ENCODE measurements around the gene CNKSR2.

CNKSR2 gene

DNA sequence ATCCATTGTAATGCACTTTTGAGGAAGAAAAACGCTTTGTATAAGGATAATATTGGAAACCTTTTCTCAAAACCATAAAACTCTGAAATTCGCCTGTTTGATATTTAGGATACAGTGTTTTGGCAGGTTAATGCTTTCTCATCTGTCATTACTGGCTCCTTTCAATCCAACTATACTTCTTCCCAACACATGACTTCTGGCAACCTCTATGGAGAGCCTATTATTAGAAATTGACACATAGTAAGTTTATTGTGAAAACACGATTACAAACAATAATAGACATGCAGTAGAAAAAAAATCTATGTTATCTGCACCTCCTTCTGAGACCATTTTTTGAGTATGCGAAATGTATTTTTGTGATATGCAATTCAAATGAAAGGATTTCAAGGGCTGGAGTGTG is 288.5 kb downstream of the CNKSR2 start:
- no peak for DNase-seq (ENCODE audit: extremely low read depth in 1 of 2, low read depth in 1 of 2)

DNA sequence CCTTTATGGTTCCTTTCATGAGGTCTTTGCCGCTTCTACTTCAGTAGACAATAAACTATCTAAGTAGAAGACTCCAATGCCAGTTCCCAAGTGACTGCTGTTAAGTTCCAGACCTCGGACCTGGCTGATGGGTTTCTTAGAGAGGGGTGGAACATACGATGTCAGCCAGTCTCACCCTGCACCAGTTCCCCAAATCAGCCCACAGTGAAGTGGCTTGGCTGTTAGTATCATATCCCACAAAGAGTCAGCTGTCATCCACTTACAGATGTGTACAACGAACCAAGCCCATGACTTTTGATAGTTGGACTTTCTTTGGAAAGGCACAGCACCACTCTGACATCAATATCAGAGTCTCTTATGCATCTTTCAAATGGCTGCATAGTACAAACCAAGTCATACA is 292.0 kb downstream of the CNKSR2 start:
- DNase-seq (ENCODE audit: extremely low read depth in 1 of 2, low read depth in 1 of 2) = no peak

DNA sequence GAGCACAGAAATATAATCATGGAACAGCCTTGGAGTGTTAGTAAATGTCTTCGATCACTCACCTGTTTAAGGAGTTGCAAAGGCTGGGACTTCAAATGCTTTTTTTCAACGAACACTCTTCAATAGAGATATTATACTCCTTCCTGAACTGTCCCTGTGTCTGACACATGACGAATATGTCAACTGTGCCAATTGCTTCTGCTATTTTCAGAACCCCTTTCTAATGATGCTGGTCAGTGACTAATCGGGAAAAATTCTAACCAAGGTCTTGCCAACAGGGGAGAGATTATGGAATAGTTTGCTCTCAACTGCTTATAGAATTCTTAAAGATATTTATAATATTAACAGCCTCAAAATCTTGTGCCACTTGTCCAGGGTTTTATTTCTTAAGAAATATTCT is 292.5 kb downstream of the CNKSR2 start:
- no peak for DNase-seq (ENCODE audit: extremely low read depth in 1 of 2, low read depth in 1 of 2)

DNA sequence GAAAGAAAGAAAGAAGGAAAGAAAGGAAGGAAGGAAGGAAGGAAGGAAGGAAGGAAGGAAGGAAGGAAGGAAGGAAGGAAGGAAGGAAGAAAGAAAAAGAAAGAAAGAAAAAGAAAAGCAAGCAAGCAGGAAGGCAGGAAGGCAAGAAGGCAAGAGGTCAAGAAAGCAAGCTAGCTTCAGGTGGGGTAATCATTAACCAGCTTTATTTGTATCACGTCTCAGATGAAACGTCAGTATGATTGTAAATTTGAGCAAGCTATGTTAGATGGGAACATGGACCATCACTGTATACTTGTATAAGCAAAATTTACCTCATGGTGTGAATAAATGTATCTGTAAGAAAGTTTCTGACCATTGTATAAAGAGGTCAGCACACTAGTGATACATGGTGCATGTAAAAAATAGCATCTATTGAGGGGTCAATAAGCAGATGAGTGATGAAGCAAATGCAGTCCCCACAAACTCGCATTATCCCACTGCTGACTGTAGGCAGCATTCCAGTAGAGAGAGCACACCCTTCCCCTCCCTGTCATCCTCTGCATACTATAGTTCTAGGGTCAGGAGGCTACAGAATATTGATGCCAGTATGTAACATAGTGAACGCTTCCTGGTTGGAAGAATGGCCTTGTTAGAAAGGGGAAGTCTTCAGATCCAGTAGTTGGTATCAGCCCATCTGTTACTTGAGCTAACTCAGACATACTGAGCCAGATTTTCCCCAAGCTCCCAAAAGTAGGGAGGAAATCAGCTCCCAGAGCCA is 300.4 kb downstream of the CNKSR2 start:
- no peak for DNase-seq (ENCODE audit: extremely low read depth in 1 of 2, low read depth in 1 of 2)

DNA sequence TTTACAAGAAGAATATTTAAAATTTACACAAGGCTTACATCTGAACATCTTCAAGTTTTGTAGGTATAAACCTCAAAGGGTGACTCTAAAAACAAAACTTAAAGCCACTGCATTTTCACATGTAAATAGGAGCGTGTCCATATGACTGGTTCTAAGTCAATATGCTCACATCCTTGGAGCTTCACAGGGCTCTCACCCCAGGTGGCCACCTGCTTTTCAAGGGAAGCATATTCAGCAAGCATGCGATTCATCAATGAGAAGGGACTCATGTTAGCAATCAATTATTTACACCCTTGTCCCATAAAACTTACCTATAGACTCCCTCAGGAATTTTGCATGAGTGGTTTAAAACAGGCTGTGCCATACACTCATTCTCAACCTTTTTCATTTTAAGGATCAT is 301.7 kb downstream of the CNKSR2 start:
- DNase-seq (ENCODE audit: extremely low read depth in 1 of 2, low read depth in 1 of 2) = no peak

DNA sequence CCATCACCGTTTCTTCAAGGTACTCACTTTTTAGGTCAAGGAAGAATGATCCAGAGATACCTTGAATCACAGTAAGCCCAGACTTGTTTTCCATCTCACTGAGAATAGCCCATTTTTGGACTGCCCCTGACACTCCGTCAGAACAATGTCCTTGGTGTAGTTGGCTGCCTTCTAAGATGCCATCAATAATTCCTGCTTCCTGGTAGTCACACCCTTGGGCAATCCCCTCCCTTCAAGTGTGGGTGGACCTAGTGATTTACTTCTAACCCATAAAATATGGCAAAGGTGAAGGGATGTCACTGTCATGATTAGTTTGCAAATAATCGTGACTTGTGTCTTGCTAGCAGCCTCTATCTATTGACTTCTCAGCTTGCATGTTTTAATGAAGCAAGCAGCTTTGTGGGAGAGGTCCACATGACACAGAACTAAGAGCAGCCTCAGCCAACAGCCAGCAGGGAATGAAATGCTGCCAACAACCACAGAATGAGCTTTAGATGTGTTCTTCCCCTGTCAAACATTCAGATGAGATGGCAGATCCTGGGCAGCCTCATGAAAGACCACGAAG is 303.9 kb downstream of the CNKSR2 start:
- no peak for DNase-seq (ENCODE audit: extremely low read depth in 1 of 2, low read depth in 1 of 2)

DNA sequence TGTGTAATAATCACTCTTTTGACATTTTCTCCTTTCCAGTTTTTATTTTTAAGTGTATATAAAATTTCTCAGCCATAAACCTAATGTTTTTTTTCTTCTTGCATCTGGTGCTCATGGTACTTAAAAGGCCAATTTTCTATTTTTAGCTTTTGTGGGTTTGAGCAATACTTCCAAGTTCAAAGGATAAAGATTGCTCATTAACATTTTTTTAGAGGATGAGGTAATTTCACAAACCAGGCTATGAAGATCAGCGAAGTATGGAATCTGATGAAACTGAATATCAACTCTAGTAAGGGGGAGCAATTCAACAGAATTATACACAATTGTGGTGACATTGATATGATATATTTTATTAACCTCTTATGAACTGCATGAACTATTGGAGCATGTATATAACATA is 309.7 kb downstream of the CNKSR2 start:
- DNase-seq (ENCODE audit: extremely low read depth in 1 of 2, low read depth in 1 of 2) = no peak

DNA sequence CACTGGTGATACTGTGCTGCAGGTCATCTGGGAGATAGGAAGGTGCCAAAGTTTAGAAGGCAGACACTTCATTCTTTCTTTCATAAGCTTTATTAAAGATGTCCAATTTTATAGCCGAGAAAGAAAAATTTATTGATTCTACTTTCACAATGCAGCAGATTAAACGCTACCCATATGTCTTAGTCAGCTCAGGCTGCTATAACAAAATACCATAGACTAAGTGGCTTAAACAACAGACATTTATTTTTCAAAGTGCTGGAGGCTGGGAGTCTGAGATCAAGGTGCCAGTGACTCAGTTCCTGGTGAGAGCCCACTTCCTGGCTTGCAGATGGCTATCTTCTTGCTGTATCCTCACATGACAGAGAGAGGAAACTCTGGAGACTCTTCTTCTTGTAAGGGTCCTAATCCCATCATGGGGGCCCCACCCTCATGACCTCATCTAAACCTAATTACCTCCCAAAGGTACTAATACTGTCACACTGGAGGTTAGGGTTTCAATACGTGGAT is 317.3 kb downstream of the CNKSR2 start:
- DNase-seq (ENCODE audit: extremely low read depth in 1 of 2, low read depth in 1 of 2) = no peak

DNA sequence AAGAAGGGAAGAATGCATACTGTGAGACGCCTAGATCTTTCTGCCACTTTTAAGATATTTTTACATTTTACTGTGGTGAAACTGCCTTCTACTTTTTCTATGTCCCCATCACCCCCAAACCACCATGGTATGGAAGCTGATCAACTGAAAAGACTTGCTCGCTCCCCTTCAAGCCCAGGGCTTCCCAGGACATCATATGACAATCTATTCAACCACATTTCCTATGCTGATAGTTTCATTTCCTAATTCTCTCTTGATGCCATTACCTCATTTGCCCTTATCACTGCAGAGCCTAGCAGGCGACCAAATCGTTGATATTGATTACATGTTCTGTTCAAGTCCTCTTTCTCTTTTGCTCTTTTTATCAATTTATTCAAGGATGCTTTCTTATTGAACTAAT is 324.1 kb downstream of the CNKSR2 start:
- DNase-seq (ENCODE audit: extremely low read depth in 1 of 2, low read depth in 1 of 2) = no peak

DNA sequence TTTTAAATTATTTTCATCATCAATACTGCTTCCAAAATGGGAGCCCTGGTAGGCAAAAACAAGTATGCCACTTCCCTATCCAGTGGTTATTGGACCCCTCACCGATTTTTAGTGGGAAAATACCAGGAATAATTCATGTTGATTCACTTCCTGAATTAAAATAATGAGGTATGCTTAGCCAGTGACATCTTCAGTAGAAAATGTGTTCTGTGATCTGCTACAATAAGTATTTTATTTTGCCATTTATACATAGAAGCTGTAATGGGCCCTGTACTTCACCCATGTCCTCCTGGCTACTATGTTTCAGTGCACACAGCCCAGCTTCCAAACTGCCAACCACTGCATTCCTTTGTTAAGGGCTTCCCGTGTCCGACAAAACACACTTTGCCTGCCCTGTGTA is 324.9 kb downstream of the CNKSR2 start:
- DNase-seq (ENCODE audit: extremely low read depth in 1 of 2, low read depth in 1 of 2) = no peak

DNA sequence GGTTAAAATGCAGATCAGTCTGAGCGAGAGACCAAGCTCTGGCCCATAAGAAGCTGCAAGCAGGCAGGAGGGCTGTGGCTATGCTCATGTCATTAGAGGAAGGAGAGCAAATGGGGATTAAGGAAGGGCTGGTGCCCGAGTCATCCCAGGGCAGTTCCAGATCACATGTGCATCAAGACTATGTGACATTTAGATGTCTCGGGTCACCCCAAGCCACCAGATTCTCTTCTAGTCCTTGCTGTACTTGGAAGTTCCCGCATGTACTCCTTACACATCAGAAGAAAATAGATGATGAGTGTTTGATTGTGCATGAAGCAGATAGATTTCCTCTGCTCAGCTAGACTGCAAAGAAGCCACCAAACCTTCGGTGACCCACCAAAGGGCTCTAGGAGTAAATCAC is 326.1 kb downstream of the CNKSR2 start:
- DNase-seq (ENCODE audit: extremely low read depth in 1 of 2, low read depth in 1 of 2) = no peak

DNA sequence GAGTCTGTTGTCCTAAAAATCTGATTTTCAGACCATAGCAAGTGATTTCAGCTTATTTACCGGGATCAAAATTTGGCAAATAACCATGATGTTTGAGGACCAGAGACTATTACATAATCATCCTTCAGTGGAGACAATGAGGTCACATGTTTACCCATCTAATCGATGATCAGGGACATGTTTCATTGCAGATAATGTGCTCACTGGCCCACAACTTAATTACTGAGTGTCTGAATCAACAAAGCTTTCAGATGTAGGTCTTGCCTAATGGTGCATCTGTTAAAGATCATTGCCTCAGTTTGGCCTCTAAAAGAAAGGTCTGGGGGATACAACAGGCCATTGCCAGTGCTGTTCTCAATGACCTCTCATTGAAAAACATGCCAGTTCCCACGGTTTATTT is 326.7 kb downstream of the CNKSR2 start:
- DNase-seq (ENCODE audit: extremely low read depth in 1 of 2, low read depth in 1 of 2) = no peak

DNA sequence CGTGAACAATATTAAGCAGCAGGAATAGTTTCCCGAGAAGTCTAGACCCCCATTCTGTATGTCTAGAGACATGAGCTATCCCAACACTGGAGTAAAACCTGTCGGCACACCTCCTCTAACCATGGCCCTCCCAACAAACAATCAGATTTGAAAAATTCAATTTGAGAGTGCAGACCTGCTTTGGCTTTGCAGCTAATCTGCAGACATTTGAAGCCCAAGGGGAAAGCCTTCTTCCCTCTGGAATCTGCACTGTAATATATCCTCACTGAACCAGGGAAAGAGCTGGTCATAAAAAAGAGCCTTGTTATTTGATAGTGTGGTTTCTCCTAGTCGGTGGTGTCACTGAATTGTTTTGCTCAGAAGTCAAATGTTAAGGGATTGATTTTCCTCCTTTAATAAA is 328.5 kb downstream of the CNKSR2 start:
- no peak for DNase-seq (ENCODE audit: extremely low read depth in 1 of 2, low read depth in 1 of 2)

All from activated CD8-positive, alpha-beta memory T cell treated with anti-CD3 and anti-CD28 coated beads for 1 hour (primary cell).